SK-N-MC (cell line): ENCODE results near the gene MAN1C1.

Experiments
- EZH2 ChIP-seq: fragments of 200-600 bp; sonication (generic); IDR thresholded peaks from one replicate; pipeline ENCODE4 v1.6.1; 2017; ENCODE audit warnings: antibody characterized with exemption
- FOXP2 ChIP-seq: optimal IDR thresholded peaks from 2 replicates; pipeline ENCODE3; 2011; ENCODE audit warnings: mild to moderate bottlenecking, moderate library complexity; ENCODE audit not compliant: insufficient read depth; ENCODE audit errors: extremely low read length, control extremely low read depth
- POLR2AphosphoS5 ChIP-seq: IDR thresholded peaks from 2 replicates; pipeline ENCODE4 v1.6.1; 2012; ENCODE audit warnings: mild to moderate bottlenecking, low read depth, low read length, borderline replicate concordance

DNA sequence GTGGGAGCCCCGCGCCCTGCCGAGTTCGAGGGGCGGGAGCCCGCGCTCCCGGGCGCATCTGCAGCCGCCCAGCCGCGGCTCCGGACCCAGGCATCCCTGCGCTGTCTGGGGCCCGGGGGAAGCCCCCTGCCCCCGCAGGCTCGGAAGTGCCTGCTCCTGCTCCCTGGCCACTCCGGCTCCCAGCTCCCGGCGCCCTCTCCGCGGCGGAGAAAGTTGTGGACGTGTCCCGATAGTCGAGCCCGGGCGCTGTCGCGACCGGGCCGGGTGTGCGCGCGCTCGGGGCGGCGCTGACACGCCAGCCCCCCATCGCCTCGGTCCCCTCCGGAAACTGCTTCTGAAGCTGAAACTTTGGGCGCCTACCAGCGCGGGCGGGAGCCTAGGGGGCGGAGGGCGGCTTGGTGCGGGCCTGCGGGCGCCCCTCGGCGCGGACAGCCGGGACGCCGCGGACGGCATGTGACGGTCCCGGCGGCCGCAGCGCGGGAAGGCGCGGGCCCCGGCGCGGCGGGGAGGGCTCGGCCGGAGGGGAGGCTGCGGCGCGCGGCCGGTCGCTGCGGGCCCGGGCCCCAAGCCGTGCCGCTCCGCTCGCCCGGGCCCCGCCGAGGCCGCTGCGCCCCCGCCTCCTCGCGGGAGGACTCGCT, 515 bp downstream of the MAN1C1 start:
- TF ChIP-seq EZH2 (no peak), POLR2AphosphoS5 (no peak), FOXP2 (no peak)
